Fibroblast of gingiva (primary cell): ENCODE measurements around the gene RHEB.

Experiments
- DNase-seq: peaks from one replicate; pipeline ENCODE4 v3.0.0-alpha.2; 2011; ENCODE audit warnings: low read depth

Gene RHEB

DNA sequence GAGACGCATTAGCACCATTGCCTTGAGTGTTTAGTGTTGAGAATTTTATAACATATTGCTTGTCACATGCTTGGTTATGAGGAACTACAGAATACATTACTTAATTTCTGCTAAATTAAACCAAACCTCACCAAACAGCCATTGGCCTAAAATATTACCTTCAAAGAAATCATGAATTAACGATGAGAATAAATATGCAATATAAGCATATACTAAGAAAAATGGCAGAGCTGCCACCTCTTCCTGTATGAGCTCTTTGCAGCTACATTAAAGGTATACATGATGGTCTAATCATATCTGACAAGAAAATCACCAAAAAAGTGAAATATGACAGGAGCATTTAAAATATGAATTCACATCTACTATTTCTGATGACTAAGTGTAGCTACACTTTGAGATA is 5.2 kb upstream of the RHEB start:
- no peak for DNase-seq

GRCh38 chr7:151524331-151524730 is 4.6 kb upstream of the RHEB start:
- no peak for DNase-seq

DNA sequence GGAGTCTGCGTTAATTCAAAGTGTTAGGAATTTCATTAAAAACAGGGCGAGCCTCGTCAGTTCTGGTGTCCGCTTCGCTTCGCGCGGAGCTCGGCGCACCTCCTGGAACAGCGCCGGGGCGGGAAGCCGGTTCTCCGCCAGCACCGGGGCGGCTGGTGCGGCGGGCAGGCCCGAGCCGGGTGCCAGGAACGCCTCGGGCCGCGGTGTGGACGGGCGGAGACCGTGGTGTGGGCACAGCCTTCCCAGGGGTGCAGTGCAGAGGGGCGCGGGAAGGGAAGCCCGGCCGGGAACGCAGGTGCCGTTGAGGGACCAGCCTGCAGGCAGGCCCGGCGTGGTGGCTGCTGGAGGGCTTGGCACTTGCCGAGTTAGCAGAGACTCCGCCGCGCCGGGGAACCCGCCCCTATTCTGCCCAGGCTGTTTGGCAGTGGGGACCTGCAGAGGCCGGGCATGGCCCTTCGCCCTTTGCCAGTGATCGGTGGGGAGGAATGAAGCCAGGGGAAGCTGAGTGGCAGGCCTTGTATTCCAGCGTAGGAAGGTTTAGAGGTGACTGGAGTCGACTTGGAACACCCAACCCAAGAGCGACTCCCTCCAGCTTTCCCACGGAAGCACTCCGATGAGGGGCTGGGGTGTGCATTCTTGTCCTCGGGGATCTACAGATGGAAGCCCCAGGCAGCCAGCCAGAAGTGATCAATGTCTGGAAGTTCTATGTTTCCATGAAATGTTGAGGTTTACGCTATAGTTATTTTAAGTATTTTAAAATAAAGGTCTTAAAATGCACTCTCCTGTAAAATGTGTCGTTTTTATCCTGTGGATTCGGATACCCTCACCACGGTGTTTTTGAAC is 945 bp upstream of the RHEB start:
- no peak for DNase-seq

GRCh38 chr7:151518947-151519764 is 539 bp downstream of the RHEB start:
- DNase-seq: peak; percentile 17

GRCh38 chr7:151518105-151518946 is 1.4 kb downstream of the RHEB start:
- peak; percentile 40 for DNase-seq

GRCh38 chr7:151517601-151518104 is 2.0 kb downstream of the RHEB start:
- DNase-seq: no peak

- DNase-seq: no peak
Measured at GRCh38 chr7:151515276-151515565, 4.5 kb downstream of the RHEB start.

- no peak for DNase-seq
Measured at GRCh38 chr7:151514461-151515275, 5.0 kb downstream of the RHEB start.

DNA sequence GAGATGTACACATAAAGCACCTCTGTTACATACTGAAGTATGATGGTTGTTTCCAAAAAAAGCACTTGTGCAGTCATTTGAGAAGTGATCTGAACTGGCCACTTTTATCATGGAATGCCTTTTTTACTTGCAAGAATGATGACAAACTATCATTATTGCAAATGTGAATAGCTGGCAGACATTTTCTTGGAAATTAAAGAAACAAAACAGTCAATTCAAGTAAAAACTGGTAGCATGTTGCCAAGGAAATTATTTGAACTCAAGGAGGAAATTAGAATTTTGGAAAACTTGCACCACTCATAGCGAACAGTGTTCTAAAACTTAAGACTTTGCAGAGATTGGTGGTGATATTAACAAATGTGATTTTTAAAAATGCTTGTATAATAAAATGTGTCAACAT is 6.6 kb downstream of the RHEB start:
- DNase-seq: no peak

DNA sequence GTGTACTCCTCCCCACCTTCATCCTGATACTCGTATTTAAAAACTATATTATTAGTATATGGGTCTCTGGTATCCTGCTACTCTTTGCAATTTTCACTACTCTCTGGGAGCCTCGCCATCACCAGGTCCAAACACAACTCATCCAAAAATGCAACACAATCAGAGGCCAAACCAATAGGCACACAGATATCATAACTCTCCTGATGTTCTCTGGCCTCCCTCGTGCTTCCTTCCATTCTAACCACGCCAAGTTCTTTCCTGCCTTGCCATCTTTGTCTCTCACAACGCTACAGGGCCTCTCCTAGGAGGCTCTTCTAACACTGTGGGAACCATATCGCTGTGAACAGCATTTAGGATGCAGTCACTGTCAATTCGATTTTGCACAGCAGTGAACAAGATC is 7.3 kb downstream of the RHEB start:
- no peak for DNase-seq

DNA sequence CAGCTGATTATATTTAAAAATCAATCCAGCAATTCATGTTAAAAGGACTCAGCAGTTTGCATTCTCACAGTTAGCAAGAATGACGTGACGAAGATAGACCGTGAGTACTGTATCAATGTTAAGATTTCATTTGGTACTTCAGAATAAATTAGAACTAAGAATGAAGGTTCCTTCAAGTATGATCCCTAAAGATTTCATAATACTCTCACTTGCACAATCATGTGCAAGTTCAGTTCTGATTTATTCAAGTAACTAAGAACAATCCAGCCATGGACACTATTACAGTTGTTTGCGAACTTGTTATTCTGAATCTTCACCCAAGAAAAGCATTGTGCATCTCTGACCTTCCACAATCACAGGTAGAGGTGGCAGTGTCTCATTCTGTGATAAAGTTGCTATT is 7.7 kb downstream of the RHEB start:
- peak; percentile 48 for DNase-seq

GRCh38 chr7:151511270-151511669 is 8.4 kb downstream of the RHEB start:
- DNase-seq: no peak

GRCh38 chr7:151509670-151510333 is 9.9 kb downstream of the RHEB start:
- no peak for DNase-seq

GRCh38 chr7:151508991-151509390 is 10.7 kb downstream of the RHEB start:
- no peak for DNase-seq

DNA sequence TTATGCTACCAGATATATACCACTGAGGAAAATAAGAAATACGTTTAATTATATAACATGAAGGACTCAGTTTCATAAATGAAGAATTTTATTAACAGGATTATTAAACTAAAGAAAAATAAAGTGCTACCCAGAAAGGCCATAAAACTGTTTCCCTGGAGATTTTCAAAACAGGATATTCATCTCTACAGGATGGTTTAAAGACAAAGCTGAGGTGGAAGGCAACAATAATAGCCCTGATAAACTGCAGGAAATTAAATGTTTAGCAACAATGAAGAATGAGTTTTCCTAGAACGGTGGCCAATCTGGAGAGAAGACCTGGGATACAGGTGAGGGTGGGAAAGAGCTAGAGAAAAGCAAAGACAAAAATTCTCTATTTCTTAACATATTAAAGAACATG is 11.9 kb downstream of the RHEB start:
- DNase-seq: no peak

GRCh38 chr7:151506901-151507382 is 12.8 kb downstream of the RHEB start:
- no peak for DNase-seq

DNA sequence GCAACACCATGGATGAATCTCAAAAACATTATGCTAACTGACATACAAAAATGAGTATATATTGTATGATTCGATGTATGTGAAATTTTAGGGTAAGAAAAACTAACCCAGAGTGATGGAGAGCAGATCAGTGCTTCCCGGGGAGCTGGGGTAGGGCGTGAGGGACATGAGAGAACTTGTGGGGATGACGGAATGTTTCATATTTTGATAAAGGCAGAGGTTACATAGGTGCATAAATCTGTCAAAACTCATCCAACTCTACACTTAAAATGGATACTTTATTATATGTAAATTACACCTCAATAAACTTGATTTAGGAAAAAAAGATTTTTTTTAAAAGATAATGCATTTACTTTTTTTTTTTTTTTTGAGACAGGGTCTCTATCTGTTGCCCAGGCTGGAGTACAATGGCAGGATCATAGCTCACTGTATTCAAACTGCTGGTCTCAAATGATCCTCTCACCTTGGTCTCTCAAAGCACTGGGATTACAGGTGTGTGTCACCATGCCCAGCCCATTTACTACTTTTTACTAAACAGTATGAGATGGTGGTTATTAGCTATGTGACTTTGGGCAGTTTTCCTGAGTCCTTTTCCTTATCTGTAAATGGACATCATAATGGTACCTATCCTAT is 13.7 kb downstream of the RHEB start:
- DNase-seq: no peak

DNA sequence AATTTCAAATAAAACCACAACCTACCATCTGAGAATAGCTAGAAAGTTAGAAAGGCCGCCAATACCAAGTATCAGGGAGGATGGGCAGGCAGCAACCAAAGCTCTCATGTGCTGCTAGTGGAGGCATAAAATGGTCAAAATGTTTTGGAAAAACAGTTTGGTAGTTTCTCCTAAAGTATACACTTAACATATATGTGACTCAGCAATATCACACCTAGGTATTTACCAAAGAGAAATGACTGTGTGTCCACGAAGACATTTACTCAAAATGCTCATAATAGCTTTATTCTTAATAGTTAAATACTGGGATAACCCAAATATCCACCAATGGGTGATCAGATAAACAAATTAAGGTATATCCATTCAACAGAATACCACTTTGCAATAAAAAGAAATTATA is 14.3 kb downstream of the RHEB start:
- DNase-seq: no peak

DNA sequence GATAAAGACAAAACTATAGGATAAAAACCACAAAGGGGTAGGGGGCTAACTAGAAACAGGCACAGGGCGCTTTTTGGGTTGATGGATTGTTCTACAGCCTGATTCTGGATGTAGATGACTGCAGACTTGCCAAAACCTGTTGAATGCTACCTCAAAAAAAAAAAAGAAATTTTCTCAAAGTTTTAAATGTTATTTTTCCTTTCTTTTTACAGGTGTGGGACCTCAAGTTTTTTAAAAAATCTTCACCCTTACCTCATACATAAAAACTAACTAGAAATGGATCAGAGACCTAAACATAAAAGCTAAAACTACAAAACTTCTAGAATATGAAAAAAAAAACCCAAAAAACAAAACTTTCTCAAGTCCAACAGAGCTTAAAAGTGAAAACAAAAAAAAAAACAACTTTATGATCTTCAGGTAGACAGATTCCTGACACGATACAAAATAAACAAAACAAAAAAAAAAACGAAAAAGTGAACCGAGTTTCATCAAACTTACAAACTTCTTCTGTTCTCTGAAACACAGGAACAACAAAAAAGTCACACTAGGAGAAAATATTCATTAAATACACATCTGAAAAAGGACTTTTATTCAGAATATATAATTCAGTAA is 14.9 kb downstream of the RHEB start:
- DNase-seq: no peak
